Right lung (tissue), 5 donors: ENCODE data around the gene COASY. TPM values are rescaled to one million over a fixed set of nuclear protein-coding genes. Genes with fewer than 3 reads are reported as not detected.
"Not testable (repeated sequence)": the region's sequence is repeated elsewhere in the genome, so short reads cannot be mapped to it uniquely, and the experiment has no call there.

Source experiments
- DNase-seq, 2 donors: peaks; one replicate each; pipeline ENCODE4 v3.0.0-alpha.2; 2013
- polyA plus RNA-seq, 5 donors: library from polyadenylated mRNA; unstranded; fragments of 120-200 nt; gene quantifications; one replicate each; pipeline versions ENCODE4 v1.2.1 to v1.2.3, GENCODE V29; 2013; ENCODE audit warnings: inconsistent platforms in 1 of 5, low replicate concordance in 1 of 5; ENCODE audit not compliant: insufficient read length in 5 of 5, insufficient read depth in 1 of 5

COASY gene
- polyA plus RNA-seq, 5 donors: 33.5 to 46.9 (median 41.0) TPM

DNA sequence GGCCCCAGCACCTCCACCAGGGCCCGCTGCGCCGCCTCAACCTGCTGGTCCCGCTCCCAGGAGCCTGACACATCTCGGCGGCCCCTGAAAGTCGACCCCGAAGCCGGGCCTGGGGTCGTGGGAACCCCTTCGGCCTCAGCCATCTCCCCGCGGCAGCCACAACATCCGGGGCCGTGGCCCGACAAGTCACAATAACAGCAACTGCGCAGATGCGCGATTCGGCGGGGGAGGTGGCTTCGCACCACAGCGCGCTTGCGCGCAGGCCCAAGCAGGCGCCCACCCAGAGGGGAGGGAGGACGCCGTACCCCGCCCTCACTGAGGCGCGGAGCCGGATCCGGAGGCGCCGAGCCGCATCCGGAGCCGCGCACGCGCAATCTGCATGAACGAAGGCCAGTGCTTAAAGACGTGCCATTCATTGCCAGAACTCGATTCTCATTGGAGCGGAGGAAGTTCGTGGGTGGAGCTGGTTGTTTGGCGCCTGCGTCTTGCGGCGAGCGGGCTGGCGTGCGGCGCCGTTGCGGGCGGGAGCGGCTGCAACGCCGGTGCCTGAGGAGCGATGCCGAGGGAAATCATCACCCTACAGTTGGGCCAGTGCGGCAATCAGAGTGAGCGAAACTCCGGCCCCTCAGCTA is 47.4 kb downstream of the COASY start, which contains the start of the genes RETREG3 and TUBG1:
Gene RETREG3 (minus strand): TSS at position 193 of the 632 bp plus-strand sequence. CDS start 50 bp downstream, at position 143.
Gene TUBG1 (plus strand): TSS at position 502 of the 632 bp plus-strand sequence. CDS start 55 bp downstream, at position 557.
- DNase-seq: peak; percentile 100

- DNase-seq: not testable (repeated sequence)
These were observed 48.2 kb downstream of the COASY start for GRCh38 chr17:42609814-42610801.

GRCh38 chr17:42612013-42612412 is 50.1 kb downstream of the COASY start:
- no peak for DNase-seq

GRCh38 chr17:42613699-42614295 is 51.8 kb downstream of the COASY start:
- DNase-seq: no peak

Other genes starting within 250 kb of the COASY start
- gene STAT3, start 173.7 kb upstream of the COASY start, polyA plus RNA-seq: 10 to 100 TPM; 66.7 to 81.4 (median 74.4) TPM
- 100 to 1,000 TPM; 156 to 234 (median 168) TPM for gene CAVIN1, start 138.9 kb upstream of the COASY start, polyA plus RNA-seq
- gene ATP6V0A1, start 103.3 kb upstream of the COASY start, polyA plus RNA-seq: 10 to 100 TPM; 45.7 to 59.4 (median 47.6) TPM
- gene NAGLU, start 25.9 kb upstream of the COASY start, polyA plus RNA-seq: 10 to 100 TPM in 4 of 5 donors, 1 to 10 TPM in 1; 9.8 to 19.2 (median 14.4) TPM
- 1 to 10 TPM; 3.2 to 5.8 (median 4.5) TPM for gene HSD17B1, start 9.2 kb upstream of the COASY start, polyA plus RNA-seq
- 10 to 100 TPM; 37.5 to 45.9 (median 39.9) TPM for gene MLX, start 5.0 kb downstream of the COASY start, polyA plus RNA-seq
- gene PSMC3IP, start 15.6 kb downstream of the COASY start, polyA plus RNA-seq: 10 to 100 TPM; 17.1 to 24.1 (median 18.2) TPM
- 10 to 100 TPM; 46.1 to 65.3 (median 56.0) TPM for gene RETREG3, start 47.2 kb downstream of the COASY start, polyA plus RNA-seq
- gene TUBG1, start 47.5 kb downstream of the COASY start, polyA plus RNA-seq: 10 to 100 TPM; 32.2 to 46.9 (median 34.9) TPM
- 10 to 100 TPM; 25.6 to 44.0 (median 30.0) TPM for gene TUBG2, start 97.1 kb downstream of the COASY start, polyA plus RNA-seq
- gene PLEKHH3, start 114.8 kb downstream of the COASY start, polyA plus RNA-seq: 10 to 100 TPM; 23.9 to 58.4 (median 34.9) TPM
- gene CCR10, start 119.7 kb downstream of the COASY start, polyA plus RNA-seq: 1 to 10 TPM in 2 of 5 donors, under 1 TPM in 3; 0.87 to 1.8 (median 0.97) TPM
- 10 to 100 TPM in 2 of 5 donors, 1 to 10 TPM in 3; 7.0 to 13.8 (median 9.5) TPM for gene CNTNAP1, start 120.4 kb downstream of the COASY start, polyA plus RNA-seq
- 10 to 100 TPM; 27.1 to 51.7 (median 37.1) TPM for gene EZH1, start 182.9 kb downstream of the COASY start, polyA plus RNA-seq
- 100 to 1,000 TPM; 155 to 221 (median 188) TPM for gene RAMP2, start 199.1 kb downstream of the COASY start, polyA plus RNA-seq
- 10 to 100 TPM; 66.5 to 77.3 (median 74.6) TPM for gene VPS25, start 211.3 kb downstream of the COASY start, polyA plus RNA-seq
- 1 to 10 TPM in 4 of 5 donors, under 1 TPM in 1; 0.82 to 2.1 (median 1.6) TPM for gene WNK4, start 218.5 kb downstream of the COASY start, polyA plus RNA-seq
- 10 to 100 TPM; 83.6 to 96.6 (median 86.7) TPM for gene COA3, start 236.6 kb downstream of the COASY start, polyA plus RNA-seq
- gene CNTD1, start 236.7 kb downstream of the COASY start, polyA plus RNA-seq: 1 to 10 TPM; 2.3 to 3.2 (median 2.9) TPM